ENCODE data around the gene RAP1GAP.

RAP1GAP gene

DNA sequence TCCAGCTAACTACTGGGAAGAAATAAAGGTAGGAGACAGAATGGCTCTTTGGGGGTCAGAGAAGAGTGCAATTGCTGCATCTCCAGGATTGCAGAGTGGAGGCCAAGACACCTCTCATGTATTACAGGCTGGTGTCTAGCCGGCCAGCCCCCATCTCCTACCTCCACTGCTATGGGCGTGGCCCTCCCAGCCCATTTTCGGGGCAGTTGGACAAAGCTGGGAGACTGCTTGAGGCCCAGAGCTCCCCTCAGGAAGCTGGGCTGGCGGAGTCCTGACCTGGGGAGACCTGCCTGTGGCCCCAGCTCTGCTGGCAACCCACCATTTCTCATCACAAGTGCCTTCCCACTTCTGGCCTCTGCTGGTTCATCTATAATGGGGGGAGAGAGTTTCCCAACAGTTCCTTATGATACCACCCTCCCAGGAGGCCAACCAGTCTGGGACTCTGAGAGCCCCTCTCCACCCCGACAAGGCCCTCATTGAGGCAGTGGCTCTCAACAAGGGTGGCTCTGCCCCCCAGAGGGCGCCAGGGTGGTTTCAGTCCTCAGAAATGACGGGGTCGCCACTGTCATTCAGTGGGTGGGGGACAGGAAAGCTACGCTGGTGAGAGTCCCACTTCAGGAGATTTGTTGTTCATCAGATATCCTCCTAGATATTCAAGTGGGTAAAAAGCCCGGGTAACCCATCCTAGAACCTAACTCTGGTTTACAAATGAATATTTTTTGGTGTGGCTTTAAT lies 11.5 kb downstream of the RAP1GAP start:
- Histone ChIP-seq H2AFZ (ENCODE audit: low read depth, low read length) (no peak overlapping the region), H3K79me2 (ENCODE audit: insufficient read depth, low read length) (no peaks in the 10 kb centered on the region), H3K9me3 (ENCODE audit: insufficient read depth, low read length, severe bottlenecking) (no peaks in the 10 kb centered on the region), H3K9ac (ENCODE audit: low read depth, low read length) (no peak overlapping the region), H4K20me1 (ENCODE audit: insufficient read depth, low read length) (peaks cover 22% of the 10 kb centered on the region), H3K36me3 (ENCODE audit: insufficient read depth, low read length) (no peaks in the 10 kb centered on the region), H3K4me2 (ENCODE audit: insufficient read depth, low read length) (no peak overlapping the region), H3K4me1 (ENCODE audit: insufficient read depth, low read length) (peaks cover 11% of the 10 kb centered on the region), H3K27me3 (ENCODE audit: insufficient read depth, low read length, poor library complexity) (no peaks in the 10 kb centered on the region), H3K27ac (ENCODE audit: low read length) (no peak overlapping the region), H3K4me3 (ENCODE audit: low read depth in 1 of 2, low read length in 2 of 2) (no peak overlapping the region)
- DNase-seq = no peak
- TF ChIP-seq EZH2 (IDR thresholded peaks at IDR 0.05; ENCODE audit: borderline replicate concordance, low read depth, low read length, severe bottlenecking) = no peak
- TF ChIP-seq, protein P1, sequence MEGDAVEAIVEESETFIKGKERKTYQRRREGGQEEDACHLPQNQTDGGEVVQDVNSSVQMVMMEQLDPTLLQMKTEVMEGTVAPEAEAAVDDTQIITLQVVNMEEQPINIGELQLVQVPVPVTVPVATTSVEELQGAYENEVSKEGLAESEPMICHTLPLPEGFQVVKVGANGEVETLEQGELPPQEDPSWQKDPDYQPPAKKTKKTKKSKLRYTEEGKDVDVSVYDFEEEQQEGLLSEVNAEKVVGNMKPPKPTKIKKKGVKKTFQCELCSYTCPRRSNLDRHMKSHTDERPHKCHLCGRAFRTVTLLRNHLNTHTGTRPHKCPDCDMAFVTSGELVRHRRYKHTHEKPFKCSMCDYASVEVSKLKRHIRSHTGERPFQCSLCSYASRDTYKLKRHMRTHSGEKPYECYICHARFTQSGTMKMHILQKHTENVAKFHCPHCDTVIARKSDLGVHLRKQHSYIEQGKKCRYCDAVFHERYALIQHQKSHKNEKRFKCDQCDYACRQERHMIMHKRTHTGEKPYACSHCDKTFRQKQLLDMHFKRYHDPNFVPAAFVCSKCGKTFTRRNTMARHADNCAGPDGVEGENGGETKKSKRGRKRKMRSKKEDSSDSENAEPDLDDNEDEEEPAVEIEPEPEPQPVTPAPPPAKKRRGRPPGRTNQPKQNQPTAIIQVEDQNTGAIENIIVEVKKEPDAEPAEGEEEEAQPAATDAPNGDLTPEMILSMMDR (IDR thresholded peaks at IDR 0.05; ENCODE audit: borderline replicate concordance, extremely low read depth, low read length, poor library complexity, severe bottlenecking) = peak; percentile 29
- ATAC-seq (ENCODE audit: insufficient read depth, low read depth) = no peak

DNA sequence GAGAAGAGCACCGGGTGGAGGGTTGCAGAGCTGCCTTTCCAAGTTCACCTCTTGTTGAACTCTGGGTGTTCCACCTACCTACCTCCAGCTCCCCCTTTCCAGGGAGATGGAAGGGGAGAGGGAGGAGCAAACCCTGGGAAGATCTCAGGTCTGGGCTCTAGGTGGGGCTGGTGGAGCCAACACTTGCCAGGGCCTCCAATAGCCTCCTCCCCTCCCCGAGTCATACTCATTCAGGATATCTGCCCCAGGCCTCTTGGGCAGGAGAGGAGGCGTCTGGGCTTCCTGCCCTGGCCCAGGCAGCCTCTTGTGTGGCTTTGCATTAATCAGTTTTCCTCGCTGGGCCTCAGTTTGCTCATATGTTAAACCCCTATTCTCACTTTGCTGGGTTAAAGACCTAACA lies 13.4 kb downstream of the RAP1GAP start:
- Histone ChIP-seq H3K36me3 (ENCODE audit: insufficient read depth, low read length) (no peaks in the 10 kb centered on the region), H3K27me3 (ENCODE audit: insufficient read depth, low read length, poor library complexity) (no peaks in the 10 kb centered on the region), H3K9me3 (ENCODE audit: insufficient read depth, low read length, severe bottlenecking) (no peaks in the 10 kb centered on the region), H2AFZ (ENCODE audit: low read depth, low read length) (no peak overlapping the region), H3K9ac (ENCODE audit: low read depth, low read length) (no peak overlapping the region), H3K27ac (ENCODE audit: low read length) (no peak overlapping the region), H3K4me3 (ENCODE audit: low read depth in 1 of 2, low read length in 2 of 2) (no peak overlapping the region), H3K4me1 (ENCODE audit: insufficient read depth, low read length) (peaks cover 11% of the 10 kb centered on the region), H3K79me2 (ENCODE audit: insufficient read depth, low read length) (no peaks in the 10 kb centered on the region), H4K20me1 (ENCODE audit: insufficient read depth, low read length) (peaks cover 27% of the 10 kb centered on the region), H3K4me2 (ENCODE audit: insufficient read depth, low read length) (no peak overlapping the region)
- TF ChIP-seq, protein P1 (IDR thresholded peaks at IDR 0.05; ENCODE audit: borderline replicate concordance, extremely low read depth, low read length, poor library complexity, severe bottlenecking) = no peak
- TF ChIP-seq EZH2 (IDR thresholded peaks at IDR 0.05; ENCODE audit: borderline replicate concordance, low read depth, low read length, severe bottlenecking) = no peak
- no peak for DNase-seq
- no peak for ATAC-seq (ENCODE audit: insufficient read depth, low read depth)

DNA sequence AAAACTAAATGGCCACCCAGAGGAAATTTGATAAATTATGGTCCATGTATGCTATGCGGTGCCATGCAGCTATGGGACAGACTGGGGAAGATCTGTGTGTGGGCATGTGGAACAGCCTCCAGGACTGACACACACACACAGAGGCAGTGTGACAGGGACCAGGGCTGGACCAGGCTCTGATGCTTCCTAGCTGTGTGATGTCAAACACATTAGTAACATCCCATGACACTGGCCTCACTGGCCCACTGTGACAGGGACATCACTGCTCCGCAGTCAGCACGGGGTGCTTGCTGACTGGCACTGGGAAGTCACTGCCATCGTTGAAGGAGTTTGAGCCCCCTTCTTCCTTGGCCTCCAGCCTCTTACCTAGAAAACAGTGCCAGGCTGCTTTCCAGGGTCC lies 13.9 kb downstream of the RAP1GAP start:
- H2AFZ ChIP-seq (ENCODE audit: low read depth, low read length) = no peak overlapping the region
- no peaks in the 10 kb centered on the region for H3K79me2 ChIP-seq (ENCODE audit: insufficient read depth, low read length)
- peaks cover 27% of the 10 kb centered on the region for H4K20me1 ChIP-seq (ENCODE audit: insufficient read depth, low read length)
- no peaks in the 10 kb centered on the region for H3K36me3 ChIP-seq (ENCODE audit: insufficient read depth, low read length)
- no peak overlapping the region for H3K27ac ChIP-seq (ENCODE audit: low read length)
- H3K9me3 ChIP-seq (ENCODE audit: insufficient read depth, low read length, severe bottlenecking) = no peaks in the 10 kb centered on the region
- H3K4me2 ChIP-seq (ENCODE audit: insufficient read depth, low read length) = no peak overlapping the region
- no peaks in the 10 kb centered on the region for H3K27me3 ChIP-seq (ENCODE audit: insufficient read depth, low read length, poor library complexity)
- DNase-seq (no peak), ATAC-seq (ENCODE audit: insufficient read depth, low read depth) (no peak)
- no peak overlapping the region for H3K9ac ChIP-seq (ENCODE audit: low read depth, low read length)
- TF ChIP-seq, protein P1 (IDR thresholded peaks at IDR 0.05; ENCODE audit: borderline replicate concordance, extremely low read depth, low read length, poor library complexity, severe bottlenecking) = no peak
- TF ChIP-seq EZH2 (IDR thresholded peaks at IDR 0.05; ENCODE audit: borderline replicate concordance, low read depth, low read length, severe bottlenecking) = no peak
- peaks cover 11% of the 10 kb centered on the region for H3K4me1 ChIP-seq (ENCODE audit: insufficient read depth, low read length)
- no peak overlapping the region for H3K4me3 ChIP-seq (ENCODE audit: low read depth in 1 of 2, low read length in 2 of 2)
